ENCODE data around the gene CSAD. TPM values are rescaled to one million over a fixed set of nuclear protein-coding genes. Genes with fewer than 3 reads are reported as not detected.

Gene CSAD
- total and polyA plus RNA-seq, 2 experiments from 2014 or later, result 3.2 to 7.1 TPM

DNA sequence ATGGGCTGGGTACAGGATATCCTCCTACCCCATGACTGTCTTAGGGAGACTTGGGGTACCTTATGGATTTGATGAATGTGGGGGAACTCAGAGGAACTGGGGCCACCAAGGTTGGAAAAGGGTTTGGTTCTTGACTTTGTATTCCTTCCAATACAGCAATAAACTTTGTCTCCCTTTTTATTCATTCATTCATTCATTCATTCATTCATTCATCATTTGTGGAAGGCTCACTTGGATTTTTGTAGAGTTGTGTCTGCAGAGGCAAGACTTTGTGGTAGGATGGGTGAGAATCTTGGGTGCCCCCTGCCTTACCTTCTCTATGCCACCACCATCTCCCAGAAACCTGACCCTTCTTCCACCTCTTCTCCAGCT, 56.4 kb downstream of the CSAD start (continued):
- TF ChIP-seq, protein P1, sequence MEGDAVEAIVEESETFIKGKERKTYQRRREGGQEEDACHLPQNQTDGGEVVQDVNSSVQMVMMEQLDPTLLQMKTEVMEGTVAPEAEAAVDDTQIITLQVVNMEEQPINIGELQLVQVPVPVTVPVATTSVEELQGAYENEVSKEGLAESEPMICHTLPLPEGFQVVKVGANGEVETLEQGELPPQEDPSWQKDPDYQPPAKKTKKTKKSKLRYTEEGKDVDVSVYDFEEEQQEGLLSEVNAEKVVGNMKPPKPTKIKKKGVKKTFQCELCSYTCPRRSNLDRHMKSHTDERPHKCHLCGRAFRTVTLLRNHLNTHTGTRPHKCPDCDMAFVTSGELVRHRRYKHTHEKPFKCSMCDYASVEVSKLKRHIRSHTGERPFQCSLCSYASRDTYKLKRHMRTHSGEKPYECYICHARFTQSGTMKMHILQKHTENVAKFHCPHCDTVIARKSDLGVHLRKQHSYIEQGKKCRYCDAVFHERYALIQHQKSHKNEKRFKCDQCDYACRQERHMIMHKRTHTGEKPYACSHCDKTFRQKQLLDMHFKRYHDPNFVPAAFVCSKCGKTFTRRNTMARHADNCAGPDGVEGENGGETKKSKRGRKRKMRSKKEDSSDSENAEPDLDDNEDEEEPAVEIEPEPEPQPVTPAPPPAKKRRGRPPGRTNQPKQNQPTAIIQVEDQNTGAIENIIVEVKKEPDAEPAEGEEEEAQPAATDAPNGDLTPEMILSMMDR (conservative IDR thresholded peaks at IDR 0.05; ENCODE audit: low read depth in 2 of 2), result no peak
- TF ChIP-seq JUNB (IDR thresholded peaks at IDR 0.05; ENCODE audit: unreplicated experiment), result no peak
- TF ChIP-seq, protein P2, sequence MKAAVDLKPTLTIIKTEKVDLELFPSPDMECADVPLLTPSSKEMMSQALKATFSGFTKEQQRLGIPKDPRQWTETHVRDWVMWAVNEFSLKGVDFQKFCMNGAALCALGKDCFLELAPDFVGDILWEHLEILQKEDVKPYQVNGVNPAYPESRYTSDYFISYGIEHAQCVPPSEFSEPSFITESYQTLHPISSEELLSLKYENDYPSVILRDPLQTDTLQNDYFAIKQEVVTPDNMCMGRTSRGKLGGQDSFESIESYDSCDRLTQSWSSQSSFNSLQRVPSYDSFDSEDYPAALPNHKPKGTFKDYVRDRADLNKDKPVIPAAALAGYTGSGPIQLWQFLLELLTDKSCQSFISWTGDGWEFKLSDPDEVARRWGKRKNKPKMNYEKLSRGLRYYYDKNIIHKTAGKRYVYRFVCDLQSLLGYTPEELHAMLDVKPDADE (IDR thresholded peaks at IDR 0.05), result no peak

- Mint-ChIP-seq H3K27ac (no peak overlapping the region), H3K9me3 (peaks cover 4% of the 10 kb centered on the region; the same call in 2 of the 3 replicates), H3K27me3 (ENCODE audit: insufficient read depth, low read depth, poor library complexity) (peaks cover 15% of the 10 kb centered on the region), H3K36me3 (ENCODE audit: low read depth) (no peaks in the 10 kb centered on the region; the same call in 2 of the 3 replicates), H3K4me1 (no peaks in the 10 kb centered on the region), H3K4me3 (no peak overlapping the region)
- H3F3A ChIP-seq (replicated peaks; ENCODE audit: low read depth), result no peaks in the 10 kb centered on the region
- no peaks in the 10 kb centered on the region for H3K79me2 ChIP-seq (replicated peaks; ENCODE audit: insufficient read depth)
- H3K36me3 ChIP-seq (ENCODE audit: insufficient read depth), result no peaks in the 10 kb centered on the region
- no peak for ATAC-seq
- no peak overlapping the region for H3K4me3 ChIP-seq
- no peak overlapping the region for H3K4me2 ChIP-seq
- no peak overlapping the region for H2AFZ ChIP-seq
- no peaks in the 10 kb centered on the region for H3K4me1 ChIP-seq (ENCODE audit: insufficient read depth)
- DNase-seq (ENCODE audit: low spot score), result no peak
- H4K20me1 ChIP-seq (replicated peaks; ENCODE audit: insufficient read depth), result no peaks in the 10 kb centered on the region
- H3K27me3 ChIP-seq (ENCODE audit: insufficient read depth), result 0 out of 2 replicates have a peak, but pooled peaks cover 5% of the 10 kb centered on the region
- no peak overlapping the region for H3K27ac ChIP-seq (ENCODE audit: low read depth)
- peaks cover 3% of the 10 kb centered on the region; the same call in 1 of the 2 replicates for H3K9me2 ChIP-seq (ENCODE audit: insufficient read depth)
- TF ChIP-seq ZNF331 (CRISPR knock-in tag; IDR thresholded peaks at IDR 0.05; ENCODE audit: low read depth), result no peak
- TF ChIP-seq CREB1 (CRISPR knock-in tag; IDR thresholded peaks at IDR 0.05; ENCODE audit: low read depth), result no peak
- TF ChIP-seq, protein P2 (IDR thresholded peaks at IDR 0.05), result no peak
- TF ChIP-seq, protein P3, sequence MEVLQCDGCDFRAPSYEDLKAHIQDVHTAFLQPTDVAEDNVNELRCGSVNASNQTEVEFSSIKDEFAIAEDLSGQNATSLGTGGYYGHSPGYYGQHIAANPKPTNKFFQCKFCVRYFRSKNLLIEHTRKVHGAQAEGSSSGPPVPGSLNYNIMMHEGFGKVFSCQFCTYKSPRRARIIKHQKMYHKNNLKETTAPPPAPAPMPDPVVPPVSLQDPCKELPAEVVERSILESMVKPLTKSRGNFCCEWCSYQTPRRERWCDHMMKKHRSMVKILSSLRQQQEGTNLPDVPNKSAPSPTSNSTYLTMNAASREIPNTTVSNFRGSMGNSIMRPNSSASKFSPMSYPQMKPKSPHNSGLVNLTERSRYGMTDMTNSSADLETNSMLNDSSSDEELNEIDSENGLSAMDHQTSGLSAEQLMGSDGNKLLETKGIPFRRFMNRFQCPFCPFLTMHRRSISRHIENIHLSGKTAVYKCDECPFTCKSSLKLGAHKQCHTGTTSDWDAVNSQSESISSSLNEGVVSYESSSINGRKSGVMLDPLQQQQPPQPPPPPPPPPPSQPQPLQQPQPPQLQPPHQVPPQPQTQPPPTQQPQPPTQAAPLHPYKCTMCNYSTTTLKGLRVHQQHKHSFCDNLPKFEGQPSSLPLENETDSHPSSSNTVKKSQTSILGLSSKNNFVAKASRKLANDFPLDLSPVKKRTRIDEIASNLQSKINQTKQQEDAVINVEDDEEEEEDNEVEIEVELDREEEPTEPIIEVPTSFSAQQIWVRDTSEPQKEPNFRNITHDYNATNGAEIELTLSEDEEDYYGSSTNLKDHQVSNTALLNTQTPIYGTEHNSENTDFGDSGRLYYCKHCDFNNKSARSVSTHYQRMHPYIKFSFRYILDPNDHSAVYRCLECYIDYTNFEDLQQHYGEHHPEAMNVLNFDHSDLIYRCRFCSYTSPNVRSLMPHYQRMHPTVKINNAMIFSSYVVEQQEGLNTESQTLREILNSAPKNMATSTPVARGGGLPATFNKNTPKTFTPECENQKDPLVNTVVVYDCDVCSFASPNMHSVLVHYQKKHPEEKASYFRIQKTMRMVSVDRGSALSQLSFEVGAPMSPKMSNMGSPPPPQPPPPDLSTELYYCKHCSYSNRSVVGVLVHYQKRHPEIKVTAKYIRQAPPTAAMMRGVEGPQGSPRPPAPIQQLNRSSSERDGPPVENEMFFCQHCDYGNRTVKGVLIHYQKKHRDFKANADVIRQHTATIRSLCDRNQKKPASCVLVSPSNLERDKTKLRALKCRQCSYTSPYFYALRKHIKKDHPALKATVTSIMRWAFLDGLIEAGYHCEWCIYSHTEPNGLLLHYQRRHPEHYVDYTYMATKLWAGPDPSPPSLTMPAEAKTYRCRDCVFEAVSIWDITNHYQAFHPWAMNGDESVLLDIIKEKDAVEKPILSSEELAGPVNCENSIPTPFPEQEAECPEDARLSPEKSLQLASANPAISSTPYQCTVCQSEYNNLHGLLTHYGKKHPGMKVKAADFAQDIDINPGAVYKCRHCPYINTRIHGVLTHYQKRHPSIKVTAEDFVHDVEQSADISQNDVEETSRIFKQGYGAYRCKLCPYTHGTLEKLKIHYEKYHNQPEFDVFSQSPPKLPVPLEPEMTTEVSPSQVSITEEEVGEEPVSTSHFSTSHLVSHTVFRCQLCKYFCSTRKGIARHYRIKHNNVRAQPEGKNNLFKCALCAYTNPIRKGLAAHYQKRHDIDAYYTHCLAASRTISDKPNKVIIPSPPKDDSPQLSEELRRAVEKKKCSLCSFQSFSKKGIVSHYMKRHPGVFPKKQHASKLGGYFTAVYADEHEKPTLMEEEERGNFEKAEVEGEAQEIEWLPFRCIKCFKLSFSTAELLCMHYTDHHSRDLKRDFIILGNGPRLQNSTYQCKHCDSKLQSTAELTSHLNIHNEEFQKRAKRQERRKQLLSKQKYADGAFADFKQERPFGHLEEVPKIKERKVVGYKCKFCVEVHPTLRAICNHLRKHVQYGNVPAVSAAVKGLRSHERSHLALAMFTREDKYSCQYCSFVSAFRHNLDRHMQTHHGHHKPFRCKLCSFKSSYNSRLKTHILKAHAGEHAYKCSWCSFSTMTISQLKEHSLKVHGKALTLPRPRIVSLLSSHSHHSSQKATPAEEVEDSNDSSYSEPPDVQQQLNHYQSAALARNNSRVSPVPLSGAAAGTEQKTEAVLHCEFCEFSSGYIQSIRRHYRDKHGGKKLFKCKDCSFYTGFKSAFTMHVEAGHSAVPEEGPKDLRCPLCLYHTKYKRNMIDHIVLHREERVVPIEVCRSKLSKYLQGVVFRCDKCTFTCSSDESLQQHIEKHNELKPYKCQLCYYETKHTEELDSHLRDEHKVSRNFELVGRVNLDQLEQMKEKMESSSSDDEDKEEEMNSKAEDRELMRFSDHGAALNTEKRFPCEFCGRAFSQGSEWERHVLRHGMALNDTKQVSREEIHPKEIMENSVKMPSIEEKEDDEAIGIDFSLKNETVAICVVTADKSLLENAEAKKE (CRISPR knock-in tag; IDR thresholded peaks at IDR 0.05), result no peak
- no peak for TF ChIP-seq ZNF114 (CRISPR knock-in tag; IDR thresholded peaks at IDR 0.05)
- no peak for TF ChIP-seq STAT1 (IDR thresholded peaks at IDR 0.05; ENCODE audit: unreplicated experiment)
- no peak for TF ChIP-seq EZH2phosphoT487 (IDR thresholded peaks at IDR 0.05; ENCODE audit: unreplicated experiment)
- TF ChIP-seq, protein P1 (conservative IDR thresholded peaks at IDR 0.05; ENCODE audit: low read depth in 2 of 2), result no peak
- no peak for TF ChIP-seq NANOG (IDR thresholded peaks at IDR 0.05; ENCODE audit: borderline replicate concordance)
- no peak for TF ChIP-seq JUNB (IDR thresholded peaks at IDR 0.05; ENCODE audit: unreplicated experiment)
Observed at GRCh38 chr12:53123578-53124351, 57.0 kb downstream of the CSAD start.
